Esophagus squamous epithelium (tissue), 4 donors: ENCODE measurements around the gene INPP4B.

ENCODE experiments used
- CTCF ChIP-seq, 6 experiments: fragments of 450-650 bp in 4 of 6; fragments of 200-600 bp in 2 of 6; sonication (generic) in 2 of 6; IDR thresholded peaks; one replicate each; pipeline ENCODE4 v1.5.1; 2016 to 2019; ENCODE audit warnings: antibody characterized with exemption in 6 of 6, mild to moderate bottlenecking in 4 of 6, moderate library complexity in 4 of 6
- POLR2A ChIP-seq, 4 donors: fragments of 450-650 bp; IDR thresholded peaks; one replicate each; pipeline ENCODE4 v1.6.1; 2017; ENCODE audit warnings: antibody characterized with exemption in 4 of 4, mild to moderate bottlenecking in 4 of 4, moderate library complexity in 3 of 4

DNA sequence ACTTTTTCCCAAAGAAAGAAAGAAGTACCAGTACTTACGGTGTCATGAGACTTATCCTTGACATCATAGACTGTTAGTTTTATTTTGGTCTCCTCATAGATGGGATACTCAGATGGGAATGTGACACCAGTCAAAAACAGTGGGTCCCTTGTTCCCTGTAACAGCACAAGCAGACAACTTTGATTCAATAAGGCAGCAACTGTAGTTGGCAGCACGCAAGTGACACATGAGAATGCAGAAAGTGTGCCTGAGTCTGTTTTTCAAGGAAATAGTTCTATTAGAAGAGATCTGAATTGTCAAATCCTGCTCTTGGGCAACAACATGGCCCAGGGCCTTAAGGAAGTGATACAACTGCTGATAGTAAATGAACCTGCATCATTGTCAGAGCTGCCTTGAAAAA lies 443.2 kb downstream of the INPP4B start:
- TF ChIP-seq CTCF (IDR thresholded peaks at IDR 0.05): no peak
- TF ChIP-seq POLR2A (IDR thresholded peaks at IDR 0.05): no peak
